EH (cell line): ENCODE results near the gene ZBTB20.

Experiments used
- DNase-seq: peaks from one replicate; pipeline ENCODE4 v3.0.0-alpha.2; 2015; ENCODE audit warnings: low read depth

Gene ZBTB20

DNA sequence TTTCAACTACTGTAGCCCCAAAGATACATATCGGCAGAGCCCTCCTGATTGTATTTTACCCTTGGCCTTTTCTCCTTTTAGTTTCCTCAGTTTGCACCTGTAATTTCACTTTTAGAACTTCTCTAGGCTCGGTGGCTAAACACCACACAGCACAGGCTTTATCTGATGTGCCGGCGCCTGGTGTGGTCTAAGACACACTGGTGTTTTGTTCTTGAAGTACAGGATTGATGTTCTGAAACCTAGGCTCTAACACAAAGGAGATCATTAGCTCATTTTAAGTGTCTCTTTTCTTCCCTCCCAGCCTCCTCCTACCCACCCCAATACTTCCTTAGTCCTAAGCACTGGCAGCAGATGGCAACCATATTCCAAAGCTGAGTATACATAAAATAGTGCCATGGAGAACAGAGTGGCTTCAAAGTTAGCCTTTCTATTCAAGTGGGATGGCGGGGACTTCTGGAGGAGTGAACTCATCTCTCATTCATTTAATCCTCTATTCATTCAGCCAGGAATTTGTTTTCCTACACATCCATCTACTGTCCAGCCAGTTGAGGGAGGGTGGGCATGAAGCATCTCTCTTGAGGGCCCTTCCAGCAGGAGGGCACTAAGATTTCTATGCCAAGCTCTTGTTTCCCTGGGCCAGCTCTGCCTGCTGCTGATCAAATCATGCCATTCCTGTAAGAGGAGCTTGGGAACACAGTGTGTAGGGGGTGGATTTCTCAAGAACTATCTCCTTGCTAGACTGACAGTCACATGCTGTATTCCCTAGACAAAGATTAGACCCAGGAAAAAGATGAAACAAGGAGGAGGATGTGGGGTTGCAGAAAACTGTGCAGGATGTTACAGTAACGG is 782.1 kb downstream of the ZBTB20 start:
- DNase-seq: peak; percentile 23

- DNase-seq: peak; percentile 88
Observed at GRCh38 chr3:114363554-114364202, 783.4 kb downstream of the ZBTB20 start.

GRCh38 chr3:114362815-114363214 is 784.3 kb downstream of the ZBTB20 start:
- DNase-seq: peak; percentile 63

- no peak for DNase-seq
Observed at GRCh38 chr3:114361391-114361790, 785.7 kb downstream of the ZBTB20 start.

DNA sequence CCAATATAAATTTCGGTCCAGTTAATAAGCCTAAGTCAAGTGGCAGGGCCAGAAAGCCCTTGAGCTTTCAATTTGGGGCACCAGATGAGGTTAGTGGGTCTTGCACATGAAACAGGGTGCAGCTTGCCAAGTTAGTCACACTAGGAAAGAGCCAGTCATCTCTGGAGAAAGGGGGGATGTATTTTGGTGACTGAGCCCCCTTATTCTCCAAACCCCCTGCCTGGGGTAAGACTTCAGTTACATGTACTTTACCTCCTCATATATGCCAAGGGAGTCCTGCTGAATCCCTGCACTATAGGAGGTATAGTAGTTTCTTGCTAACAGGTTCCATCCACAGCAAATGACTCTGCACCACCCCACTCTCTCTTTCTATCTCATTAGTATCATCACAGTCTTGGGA is 790.6 kb downstream of the ZBTB20 start:
- DNase-seq: no peak

- DNase-seq: no peak
Observed at GRCh38 chr3:114356066-114356465, 791.0 kb downstream of the ZBTB20 start.

GRCh38 chr3:114355653-114356052 is 791.4 kb downstream of the ZBTB20 start:
- DNase-seq: no peak

- DNase-seq: no peak
Observed at GRCh38 chr3:114351822-114352145, 795.3 kb downstream of the ZBTB20 start.

DNA sequence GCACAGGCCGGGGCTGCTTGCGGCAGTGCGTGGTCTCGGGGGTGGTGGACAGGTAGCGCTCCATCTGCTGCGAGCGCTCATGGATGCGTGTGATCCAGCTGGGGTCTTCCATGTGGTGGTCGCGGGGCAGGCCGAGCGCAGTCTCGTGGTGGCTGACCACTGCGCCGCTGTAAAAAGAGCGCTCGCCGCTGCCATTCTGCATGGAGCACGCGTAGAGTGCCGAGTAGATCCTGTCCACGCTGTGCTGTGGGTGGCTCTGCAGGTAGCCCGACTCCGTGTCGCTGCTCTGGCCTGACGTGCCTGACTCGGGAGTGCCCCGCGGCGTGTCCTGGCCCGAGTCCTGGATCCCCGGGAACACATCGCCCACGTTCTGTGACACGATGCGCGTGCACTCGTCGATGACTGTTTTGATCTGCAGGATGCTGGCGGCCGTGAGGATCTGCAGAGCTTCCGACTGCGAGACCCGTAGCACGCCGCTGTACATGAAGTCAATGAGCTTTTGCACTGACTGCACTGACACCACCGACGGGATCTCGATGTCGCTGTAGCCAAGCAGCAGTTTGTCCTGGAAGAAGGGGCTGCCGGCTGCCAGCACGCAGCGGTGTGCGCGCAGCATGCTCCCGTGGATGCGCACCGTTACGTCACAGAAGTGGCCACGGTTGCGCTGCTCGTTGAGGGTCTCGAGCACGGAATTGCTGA is 795.8 kb downstream of the ZBTB20 start:
- no peak for DNase-seq

DNA sequence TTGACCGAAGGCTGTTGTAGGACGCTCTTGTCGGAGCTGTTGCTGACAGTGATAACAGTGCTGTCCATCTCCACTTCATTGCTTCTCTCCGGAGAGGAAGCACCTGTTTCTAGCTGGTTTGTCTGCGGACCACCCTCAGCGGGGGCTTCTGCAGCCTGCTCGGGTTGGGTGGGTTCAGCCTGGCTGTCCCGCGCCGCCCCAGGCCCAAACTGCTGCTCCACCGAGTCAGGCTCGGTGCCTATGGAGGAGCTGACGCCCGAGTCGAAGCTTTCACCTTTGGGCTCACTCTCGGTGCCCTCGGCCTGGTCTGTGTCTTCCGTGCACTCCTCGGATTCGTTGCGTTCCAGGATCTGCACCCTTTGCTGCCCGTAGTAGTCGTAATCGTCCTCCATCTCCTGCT is 796.4 kb downstream of the ZBTB20 start:
- no peak for DNase-seq

GRCh38 chr3:114350271-114350670 is 796.8 kb downstream of the ZBTB20 start:
- DNase-seq: no peak

DNA sequence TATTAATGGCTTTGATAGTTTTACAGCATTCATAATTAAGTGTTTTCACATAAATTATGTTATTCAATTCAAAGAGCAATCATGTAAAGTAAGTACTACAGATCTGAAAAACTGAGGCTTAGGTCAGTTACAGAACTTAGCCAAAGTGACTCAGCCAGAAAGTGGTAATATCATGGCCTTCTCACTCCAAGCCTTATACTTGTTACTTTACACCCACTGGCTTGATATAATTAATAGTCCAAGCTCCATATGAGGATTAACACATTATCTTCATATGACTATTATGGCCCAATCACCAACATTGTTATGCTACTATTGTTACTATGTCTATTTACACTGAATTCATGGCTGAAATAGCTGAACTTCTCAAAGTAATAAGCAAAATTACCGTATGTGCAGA is 802.6 kb downstream of the ZBTB20 start:
- DNase-seq: no peak

DNA sequence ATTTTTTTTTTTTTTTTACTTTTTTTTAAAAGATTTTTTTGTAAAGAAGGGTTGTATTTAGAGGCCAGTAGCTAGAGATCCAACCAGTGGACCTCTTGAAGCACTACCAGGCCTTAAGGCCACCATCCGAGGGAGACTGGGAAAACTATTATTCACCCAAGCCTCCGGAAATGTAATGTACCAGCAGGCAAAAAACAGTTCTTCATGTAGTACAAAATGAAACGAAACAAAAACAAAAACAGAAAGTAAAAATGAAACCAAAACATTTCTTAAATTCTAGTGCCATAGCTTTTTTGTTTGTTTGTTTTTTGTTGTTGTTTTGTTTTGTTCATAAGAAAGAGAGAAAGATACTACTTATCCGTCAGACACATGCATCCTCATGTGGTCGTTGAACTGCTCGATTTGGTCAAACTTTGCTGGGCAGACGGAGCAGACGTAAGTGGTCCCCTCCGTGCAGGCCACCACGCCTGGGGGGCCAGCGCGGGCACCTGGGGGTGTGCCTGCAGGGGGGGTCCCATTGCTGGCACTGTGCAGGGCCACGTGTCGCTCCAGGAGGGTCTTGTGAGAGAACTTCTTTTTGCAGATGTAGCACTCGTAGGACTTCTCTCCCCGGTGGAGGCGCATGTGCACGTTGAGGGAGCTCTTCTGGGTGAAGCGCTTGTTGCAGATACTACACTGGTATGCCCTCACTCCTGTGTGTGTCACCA is 808.3 kb downstream of the ZBTB20 start:
- no peak for DNase-seq

DNA sequence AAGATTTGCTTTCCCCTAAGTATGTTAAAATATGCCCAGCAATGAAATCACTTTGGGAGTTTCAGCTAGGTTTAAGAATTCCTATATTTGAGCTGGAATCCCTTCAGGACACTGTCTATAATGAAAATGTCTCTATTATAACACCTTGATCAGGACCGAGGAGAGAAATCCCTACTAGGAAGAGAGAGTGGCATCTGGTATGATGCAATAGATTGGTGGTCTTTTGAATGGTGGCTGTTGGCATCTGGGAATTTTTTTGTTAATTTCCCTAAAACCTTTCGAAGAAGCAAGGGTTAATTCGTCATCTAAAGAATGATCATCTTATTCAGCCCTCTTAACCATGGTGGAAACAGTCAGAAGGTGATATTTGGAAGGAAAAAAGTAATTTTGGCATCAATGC is 810.2 kb downstream of the ZBTB20 start:
- DNase-seq: no peak

- DNase-seq: peak; percentile 6
Observed at GRCh38 chr3:114336122-114336697, 810.9 kb downstream of the ZBTB20 start.

- no peak for DNase-seq
Observed at GRCh38 chr3:114333923-114334240, 813.2 kb downstream of the ZBTB20 start.

GRCh38 chr3:114333180-114333922 is 813.7 kb downstream of the ZBTB20 start:
- DNase-seq: peak; percentile 7

DNA sequence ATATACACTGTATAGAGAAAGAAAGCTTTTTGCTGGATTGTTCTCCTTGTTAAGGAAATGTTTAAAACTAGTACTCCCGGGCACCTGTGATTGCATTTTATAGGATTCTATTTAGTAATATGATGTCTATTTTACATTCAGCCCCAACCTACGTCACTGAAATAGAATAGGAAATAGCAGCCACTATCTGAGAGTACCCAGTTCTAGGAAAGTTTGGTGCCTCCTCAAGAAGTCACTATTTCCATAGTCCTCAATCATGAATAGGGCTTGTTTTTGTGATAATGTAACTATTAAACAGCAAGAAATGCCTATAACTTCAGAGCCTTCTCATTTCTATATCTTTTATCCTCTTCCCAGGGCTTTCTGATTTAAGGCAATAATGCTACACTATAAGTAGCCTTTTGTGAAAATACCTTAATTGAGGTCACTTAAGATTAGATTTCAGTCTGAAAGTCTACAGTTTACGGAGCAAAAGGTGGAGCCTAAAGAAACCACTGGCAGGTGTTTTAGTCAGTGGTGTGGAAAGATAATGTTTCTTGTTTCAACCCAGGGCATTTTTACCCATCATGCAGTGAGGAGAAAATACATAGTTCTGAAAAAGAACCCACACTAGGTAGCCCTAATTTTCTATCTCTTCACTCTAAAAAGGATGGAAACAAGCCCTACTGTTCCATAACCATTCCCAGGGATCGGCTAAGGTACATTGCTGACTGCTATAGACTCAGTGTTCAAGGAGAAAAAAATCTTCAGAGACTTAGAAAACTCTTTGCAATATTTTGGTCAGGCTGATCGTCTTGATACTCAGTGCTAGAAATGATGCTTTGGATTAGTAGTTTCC is 814.5 kb downstream of the ZBTB20 start:
- no peak for DNase-seq

- DNase-seq: no peak
Observed at GRCh38 chr3:114331710-114332109, 815.4 kb downstream of the ZBTB20 start.

DNA sequence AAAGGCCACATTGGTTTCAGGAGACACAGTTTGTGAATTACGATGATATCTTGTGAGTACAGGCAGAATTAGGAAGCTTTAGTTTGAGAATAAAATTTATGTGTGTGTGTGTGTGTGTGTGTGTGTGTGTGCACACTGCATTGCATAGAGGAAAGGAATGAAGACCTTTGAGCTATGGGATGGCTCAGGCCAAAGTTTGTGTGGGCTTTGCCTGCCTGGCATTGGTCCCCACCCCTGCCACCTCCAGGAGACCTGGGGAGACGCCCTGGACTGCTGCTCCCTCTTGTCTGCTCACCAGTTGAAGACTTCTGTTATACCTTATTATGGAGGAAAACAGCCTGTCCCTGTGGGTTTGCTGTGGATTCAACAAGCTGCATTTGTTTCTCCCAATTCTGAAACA is 816.1 kb downstream of the ZBTB20 start:
- DNase-seq: no peak

- DNase-seq: no peak
Observed at GRCh38 chr3:114329823-114330222, 817.3 kb downstream of the ZBTB20 start.
